ENCODE results near the gene AFF3.
"Not testable (repeated sequence)": the region's sequence is repeated elsewhere in the genome, so short reads cannot be mapped to it uniquely, and the experiment has no call there.

The AFF3 gene

DNA sequence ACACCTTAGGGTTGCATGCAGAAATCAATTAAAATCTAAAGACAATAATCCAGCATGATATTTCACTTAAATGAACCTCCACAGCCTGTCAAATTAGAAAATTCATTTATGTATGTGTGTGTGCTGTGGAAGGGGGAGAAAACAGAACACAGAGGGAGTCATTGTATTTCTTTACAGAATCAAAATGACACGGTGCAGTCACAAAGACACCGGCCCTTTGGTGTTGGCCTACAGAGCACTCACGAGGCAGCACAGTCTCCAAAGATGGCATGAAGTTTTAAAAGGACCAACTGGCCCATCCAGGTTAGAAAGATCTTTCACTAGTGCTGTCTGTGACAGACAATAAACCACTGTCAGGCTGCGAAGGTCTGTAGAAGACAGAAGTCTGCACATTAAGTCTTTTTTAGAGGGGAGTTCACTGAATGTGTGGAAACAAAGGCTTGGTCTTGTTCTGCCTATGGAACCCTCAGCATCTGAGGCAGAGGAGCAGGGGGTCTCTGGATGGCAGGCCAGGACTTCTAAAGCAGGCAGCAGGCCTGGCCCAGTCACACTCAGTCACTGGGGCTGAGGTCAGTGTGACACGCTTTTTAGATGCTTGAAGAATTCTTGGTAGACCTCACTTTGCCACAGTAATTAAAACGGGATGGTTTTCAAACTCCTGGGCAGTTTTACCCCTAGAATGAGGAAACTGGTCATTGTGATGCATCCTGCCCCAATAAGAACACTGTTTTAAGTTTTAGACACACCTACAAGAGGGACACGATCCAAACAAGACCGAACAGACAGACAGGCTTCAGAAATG is 184.9 kb downstream of the AFF3 start:
- no peak for DNase-seq

DNA sequence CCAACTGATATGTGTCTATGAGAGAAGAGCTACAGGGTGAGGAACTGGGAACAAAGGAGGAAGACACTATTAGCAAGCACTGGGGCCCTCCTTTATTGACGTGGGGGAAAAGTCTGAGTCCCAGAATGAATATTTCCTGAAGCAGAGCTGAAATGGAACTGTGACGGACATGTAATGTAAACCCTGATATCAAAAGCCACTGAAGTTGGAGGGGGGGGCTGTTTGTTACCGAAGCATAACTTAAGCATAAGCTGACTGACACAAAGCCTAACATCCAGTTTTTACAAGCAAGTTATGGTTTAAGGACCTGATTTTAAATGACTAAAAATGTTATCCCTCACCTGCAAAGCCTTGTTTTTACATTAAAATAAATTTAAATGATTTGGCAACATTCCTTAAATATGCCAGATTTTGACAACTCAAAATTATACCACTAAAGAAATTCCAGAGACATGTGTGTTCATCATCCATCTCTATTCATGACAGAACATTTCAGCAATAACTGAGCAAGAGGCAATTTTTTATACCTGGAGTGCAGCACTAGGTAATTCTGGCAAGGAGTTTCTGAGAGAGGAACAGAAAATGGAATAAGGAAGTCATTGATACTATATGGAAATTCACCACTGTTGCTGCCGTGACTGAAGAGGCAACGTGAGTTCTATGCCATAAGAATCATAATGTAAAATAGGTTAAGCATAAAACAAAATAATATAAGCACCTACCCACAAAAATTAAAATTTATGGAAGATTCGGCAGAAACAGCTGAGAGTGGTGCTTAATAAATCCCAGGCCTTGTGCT is 186.0 kb downstream of the AFF3 start:
- DNase-seq: no peak

DNA sequence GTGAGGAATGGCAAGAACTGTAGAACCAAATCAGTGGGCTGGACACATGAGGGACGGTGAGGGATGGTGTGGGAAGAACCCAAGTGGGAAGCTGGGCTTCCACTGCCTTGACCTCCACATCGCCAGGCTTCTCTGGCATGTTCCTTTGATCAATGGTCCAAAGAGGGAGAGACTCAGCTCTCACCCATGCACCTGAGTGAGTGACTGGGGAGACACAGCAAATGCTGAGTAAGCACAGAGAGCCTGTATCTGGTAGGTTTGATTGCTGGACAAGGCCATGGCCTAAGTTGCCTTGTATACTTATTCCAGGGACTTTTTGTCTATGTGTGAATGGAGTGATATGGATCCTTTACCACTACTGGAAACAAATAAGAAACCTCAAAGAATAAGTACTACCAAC is 188.6 kb downstream of the AFF3 start:
- no peak for DNase-seq

DNA sequence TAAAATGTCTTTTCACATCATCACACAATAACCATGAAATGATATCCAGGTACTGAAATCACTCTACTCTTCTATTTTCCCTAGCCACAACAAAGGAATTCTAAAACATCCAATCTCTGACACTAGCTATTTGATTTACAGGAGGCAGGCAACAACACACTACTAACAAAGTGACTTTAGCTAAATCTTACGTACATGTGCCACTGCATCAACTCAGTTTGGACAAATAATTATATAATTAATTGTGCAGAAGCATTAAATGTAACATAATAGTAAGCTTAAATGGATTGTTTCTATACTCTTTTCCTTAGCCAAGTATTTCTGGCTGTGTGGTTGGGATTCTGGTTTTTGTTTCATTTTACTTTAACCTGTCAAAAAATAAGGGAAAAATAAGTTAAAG is 192.4 kb downstream of the AFF3 start:
- no peak for DNase-seq

DNA sequence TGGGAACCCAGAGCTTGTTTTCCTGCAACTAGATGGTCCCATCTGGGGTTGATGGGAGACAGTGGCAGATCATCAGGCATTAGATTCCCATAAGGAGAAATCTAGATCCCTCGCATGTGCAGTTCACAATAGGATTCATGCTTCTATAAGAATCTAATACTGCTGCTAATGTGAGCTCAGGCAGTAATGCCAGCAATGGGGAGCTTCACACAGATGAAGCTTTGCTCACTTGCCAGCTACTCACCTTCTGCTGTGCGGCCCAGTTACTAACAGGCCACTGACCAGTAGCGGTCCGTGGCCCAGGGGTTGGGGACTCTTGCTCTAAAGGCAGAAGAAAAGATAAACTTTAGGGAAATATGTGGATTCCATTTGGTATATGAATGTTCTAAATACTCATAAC is 192.9 kb downstream of the AFF3 start:
- DNase-seq: no peak

DNA sequence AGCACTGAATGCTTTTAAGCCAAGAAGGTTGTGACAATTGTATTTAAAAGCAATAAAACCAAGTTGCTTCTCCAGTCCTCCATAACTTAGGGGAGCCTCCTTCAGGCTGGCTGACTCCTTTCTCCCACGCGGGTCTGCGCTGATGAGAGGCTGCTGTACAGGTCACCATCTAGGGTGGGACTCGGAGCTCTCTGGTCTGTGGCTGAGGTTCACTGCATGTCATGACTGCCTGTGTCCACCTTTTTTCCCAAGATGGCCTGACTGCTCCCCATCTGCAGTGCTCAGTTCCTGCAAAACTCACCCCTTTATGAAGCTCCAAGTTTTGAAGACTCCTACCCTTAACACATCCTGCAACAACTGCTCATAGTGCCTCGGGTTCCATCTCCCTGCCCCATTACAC is 194.4 kb downstream of the AFF3 start:
- DNase-seq: no peak

DNA sequence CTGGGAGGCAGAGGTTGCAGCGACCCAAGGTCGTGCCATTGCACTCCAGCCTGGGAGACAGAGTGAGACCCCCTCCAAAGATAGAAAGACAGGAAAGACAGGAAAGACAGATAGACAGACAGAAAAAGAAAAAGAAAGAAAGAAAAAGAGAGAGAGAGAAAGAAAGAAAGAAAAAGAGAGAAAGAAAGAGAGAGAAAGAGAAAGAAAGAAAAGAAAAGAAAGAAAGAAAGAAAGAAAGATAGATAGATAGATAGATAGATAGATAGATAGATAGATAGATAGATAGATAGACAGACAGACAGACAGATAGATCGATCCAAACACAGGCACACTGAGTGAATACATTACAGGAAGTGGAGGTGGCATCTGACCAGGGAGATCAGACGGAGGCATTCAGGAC is 195.0 kb downstream of the AFF3 start:
- not testable (repeated sequence) for DNase-seq

DNA sequence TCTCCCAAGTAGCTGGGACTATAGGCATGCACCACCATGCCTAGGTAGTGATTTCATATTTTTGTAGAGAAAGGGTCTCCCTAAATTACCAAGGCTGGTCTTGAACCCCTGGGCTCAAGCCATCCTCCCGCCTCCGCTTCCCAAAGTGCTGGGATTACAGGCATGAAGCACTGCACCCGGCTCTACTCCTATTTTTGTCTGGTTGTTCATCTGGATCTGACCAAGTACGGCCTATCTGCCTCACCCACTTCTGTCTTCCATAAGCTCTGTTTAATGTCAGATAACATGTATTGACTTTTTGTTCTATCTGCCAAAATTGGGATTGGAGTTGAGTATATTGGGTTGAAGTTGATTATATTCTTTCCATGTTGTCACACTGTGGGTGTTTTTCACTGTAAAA is 198.4 kb downstream of the AFF3 start:
- no peak for DNase-seq

DNA sequence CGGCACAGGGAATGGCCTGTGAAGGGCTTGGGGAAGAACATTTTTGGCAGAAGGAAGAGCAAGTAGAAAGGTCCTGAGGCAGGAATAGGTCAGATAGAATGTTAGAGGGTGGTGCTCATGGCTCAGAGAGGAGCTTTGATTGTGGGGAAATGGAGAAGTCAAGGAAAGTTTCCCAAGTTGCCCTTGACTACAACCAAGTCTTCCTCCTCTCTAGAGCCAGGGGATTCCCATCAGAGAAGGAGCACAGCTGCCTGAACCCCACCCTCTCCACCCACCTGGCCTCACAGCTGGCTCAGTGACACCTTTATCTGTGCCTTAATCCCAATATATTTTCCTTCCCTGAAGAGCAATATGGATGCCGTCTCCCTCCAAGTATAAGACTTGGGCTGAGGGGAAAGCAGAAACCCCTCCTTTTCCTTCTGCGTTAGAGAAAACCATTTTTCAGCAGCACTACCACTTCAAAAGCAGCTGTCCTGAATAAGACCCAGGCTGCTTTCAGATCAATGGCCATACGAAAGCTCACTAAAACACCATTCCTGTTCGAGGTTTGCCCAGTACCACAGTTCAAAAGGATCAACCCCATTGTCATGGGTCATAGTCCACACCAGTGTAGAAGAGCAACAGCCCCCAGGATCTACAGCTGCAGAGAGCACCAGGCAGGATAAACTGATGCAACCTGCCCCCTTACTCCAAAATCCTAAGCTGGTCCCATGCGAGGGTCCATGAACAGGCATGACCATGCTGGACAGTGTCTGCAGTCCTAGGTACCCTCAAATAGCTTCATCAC is 199.6 kb downstream of the AFF3 start:
- DNase-seq: no peak

DNA sequence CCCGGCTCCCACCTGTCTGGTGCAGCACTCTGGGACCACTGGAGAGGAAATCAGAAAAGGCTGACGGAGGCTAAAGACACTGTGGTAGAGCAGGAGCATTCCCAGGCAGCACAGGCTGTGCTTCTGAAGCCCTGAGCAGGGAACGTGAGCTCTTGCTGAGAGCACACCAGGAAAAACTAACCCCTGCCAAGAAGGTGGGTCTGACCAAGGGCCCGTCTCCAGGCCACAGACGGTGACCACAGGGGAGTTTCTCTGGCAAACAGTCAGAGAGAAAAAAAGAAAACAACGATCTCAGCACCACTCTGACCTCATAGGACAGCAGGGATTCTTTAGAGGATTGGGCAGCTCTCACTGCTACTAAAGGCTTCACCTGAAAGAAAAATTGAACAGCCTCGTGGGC is 201.4 kb downstream of the AFF3 start:
- no peak for DNase-seq

DNA sequence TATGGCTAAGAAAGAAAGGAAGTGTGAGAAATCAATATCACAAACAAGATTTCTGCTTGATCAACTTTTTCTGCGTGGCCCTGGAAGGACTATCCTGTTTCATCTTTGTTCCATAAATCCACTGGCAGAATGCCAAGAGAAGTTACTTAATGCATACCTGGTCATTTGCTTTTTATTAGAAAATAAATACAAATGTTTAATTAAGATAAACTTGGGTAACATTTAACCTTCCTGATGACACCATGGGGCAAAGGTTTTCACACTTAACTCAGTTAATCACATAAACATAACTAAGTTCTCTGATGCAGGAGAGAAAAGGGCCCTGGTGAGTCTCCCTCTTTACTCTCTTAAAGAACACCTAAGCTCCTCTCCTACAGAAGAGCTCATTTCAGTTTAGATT is 203.3 kb downstream of the AFF3 start:
- DNase-seq: no peak

DNA sequence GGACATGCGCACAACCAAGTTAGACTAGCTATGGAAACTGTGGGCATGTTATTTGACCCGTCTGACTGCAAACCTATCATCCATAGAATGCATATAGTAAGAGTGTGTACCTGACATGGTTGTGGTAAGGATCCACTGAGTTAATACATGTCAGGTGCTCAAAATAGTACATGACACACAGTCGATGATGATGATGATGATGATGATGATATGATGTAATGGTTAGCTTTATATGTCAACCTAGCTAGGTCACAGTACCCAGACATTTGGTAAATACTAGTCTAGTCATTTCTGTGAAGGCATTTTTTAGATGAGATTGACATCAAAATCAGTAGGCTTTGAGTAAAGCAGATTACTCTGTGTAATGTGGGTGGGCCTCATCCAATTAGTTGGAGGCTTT is 204.1 kb downstream of the AFF3 start:
- DNase-seq: no peak

DNA sequence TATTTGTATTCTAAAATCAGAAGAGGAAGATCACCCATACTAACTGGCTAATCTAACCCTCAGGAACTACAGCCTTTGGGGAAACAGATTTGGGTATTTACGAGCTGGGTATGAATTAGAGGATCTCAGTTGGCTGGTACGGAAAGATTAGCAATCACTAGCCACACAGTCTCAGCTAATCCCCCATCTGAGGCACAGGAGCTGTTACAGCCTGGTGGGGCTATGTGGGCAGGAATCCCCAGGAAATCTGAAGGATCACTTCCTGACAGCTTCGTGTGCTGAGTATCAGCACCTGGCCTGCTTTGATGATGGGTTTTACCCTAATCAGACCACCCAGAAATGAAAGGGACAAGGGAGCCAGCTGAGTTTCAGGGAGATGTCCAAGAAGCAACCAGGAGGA is 206.3 kb downstream of the AFF3 start:
- no peak for DNase-seq

DNA sequence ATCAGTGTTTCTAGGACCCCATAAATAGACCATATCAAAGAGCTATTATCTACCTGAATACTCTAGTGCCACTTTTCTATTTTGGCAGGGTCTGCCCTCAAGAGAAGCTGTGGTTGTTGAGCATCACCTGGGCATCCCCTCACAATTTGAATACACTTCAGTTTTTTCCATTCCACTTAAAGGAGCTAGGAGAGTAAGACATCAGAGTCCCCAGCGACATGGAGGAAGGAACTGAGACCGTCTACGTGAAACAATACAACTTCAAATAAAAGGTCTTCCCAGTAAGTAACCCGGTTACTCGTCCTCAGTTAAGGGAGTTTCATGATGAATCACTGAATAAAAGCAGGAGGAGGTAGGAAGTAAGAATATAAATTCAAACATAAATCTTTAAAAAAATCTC is 206.7 kb downstream of the AFF3 start:
- no peak for DNase-seq

DNA sequence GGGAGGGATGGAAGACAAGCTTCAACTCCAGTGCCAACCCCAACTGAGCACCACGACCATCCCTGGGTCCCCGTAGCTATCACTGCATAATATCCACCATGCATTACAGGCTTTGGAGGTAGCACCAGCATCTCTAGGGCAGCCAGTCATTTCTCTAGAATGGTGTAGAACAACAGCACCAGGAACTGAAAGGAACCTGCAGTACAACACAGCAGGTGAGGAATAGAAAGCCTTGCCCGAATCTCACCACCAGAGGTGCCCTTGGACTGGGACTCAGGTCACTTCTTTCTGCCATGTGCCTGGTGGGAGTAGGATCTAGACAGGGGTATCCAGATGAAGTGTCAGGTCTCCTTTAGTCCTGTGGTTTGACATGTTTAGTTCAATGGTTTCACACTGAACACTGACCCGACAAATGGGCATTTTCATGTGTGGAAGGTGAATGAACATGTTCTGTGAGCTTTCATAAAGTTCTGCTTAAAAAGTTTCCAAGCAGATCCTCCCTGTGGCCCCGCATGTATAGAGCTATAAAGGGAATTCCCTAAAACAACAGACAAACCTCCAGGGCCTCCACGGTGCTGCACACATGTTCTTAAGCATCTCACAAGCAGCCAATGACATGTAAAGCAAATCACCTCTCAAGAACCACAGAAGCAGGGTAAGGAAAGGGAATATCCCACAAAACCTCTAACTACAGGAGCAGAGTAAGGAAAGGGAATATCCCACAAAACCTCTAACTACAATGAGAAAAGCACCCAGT is 208.3 kb downstream of the AFF3 start:
- no peak for DNase-seq

DNA sequence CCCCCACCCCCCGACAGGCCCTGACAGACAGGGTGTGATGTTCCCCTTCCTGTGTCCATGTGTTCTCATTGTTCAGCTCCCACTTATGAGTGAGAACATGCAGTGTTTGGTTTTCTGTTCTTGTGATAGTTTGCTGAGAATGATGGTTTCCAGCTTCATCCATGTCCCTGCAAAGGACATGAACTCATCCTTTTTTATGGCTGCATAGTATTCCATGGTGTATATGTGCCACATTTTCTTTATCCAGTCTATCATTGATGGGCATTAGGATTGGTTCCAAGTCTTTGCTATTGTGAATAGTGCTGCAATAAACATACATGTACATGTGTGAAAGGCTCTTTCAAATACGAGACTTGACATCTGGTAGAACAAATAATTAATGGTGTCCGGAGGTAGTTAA is 208.9 kb downstream of the AFF3 start:
- DNase-seq: not testable (repeated sequence)

DNA sequence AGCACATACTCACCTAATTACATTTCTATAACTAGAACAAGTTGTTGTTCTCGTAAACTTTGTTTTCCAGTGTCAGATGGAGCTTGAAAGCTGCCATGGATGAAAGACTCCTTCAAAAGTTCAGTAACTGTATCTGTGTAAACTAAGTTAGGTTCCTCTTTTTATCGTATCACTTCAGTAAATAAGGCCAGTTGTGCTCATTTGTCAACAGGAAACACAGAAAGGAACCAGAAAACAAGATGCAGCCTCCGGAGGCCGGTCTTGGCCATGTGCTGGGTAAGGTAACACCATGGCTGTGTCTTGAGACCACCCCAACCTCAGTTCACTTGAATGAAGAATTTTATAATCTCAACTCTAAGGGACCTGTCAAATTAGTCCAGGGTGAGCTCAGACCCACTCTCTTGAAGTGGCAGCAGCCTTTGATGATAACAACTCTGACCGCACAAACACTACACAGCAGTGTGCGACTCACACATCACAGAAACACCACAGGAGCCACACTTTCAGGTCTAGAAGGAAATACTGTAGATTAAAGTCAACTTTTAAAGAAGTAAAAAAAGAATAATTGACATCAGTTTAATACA is 213.8 kb downstream of the AFF3 start:
- no peak for DNase-seq

DNA sequence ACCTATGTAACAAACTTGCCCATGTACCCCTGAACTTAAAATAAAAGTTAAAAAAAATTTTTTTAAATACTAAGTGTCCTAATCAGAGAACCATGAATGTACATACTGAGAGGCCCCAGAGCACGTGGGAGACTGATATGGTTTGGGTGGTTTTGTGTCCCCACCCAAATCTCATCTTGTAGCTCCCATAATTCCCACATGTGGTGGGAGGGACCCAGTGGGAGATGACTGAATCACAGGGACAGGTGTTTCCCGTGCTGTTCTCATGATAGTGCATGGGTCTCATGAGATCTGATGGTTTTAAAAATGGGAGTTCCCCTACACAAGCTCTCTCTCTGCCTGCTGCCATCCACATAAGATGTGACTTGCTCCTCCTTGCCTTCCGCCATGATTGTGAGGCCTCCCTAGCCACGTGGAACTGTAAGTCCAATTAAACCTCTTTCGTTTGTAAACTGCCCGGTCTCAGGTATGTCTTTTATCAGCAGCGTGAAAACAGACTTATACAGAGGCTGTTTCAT is 214.6 kb downstream of the AFF3 start:
- not testable (repeated sequence) for DNase-seq

DNA sequence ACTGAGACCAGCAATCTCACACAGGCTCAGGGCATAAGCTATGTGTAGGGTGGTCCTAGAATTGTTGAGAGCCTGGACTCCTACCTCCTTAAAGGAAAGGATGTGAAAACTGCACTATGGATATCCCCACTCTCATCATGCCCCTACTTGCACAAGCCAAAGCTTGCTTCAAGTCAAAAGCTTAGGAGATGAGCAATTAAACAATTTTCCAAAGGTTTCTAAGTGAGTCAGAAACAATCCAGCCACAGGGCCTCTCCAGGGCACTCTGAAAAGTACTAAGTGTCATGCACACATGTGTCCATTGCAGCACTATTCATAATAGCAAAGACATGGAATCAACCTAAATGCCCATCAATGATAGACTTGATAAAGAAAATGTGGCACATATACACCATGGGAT is 215.4 kb downstream of the AFF3 start:
- no peak for DNase-seq

DNA sequence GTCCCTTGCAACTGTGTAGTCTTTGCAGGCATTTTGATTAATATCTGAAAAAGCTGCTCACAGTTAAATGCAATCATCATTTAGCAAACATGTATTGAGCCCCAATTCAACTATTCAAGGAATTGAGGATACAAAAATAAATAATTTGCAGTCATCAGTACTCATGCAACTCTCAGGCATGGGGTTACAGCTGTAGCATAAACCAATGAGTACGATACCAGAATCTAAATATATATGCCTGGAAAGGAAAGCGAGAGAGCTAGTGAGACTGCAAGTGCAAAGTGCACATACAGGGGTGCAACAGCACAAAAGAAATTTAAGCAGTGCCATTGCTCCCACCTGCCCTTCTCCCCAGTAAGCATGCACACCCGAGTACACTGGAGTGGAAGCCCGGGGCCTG is 216.4 kb downstream of the AFF3 start:
- DNase-seq: no peak

DNA sequence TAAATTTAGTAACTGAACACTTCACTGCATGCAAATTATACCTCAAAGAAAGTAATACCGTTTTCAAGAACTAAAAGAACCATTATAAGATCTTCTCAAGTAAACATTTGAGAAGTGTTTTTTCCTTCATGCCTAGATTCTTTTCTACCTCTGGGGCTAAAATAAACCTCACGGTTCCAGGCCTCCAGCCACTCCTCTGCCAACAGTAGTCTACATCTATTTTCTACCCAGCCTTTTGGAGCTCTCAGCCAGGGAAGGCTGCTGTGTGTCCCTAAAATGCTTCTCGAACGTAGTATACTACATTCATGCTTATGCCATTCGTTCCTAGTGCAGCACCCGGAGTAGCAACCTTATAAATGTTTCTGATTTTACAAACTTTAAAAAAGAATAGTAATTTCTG is 219.7 kb downstream of the AFF3 start:
- DNase-seq: no peak

DNA sequence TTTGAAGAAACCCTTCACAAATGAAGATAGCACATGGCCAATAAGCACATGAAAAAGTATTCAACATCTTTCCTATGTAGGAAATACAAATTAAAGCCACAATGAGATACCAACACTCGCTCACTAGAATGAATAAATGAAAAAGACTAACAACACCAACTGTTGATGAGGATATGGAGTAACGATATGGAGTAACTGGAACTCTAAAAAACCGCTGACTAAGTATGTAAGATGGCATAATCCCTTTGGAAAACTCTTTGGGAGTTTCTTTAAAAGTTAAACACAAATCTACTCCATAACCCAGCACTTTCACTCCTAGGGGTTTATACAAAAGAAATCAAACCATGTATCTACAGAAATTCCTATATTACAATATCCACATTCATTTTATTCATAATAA is 220.5 kb downstream of the AFF3 start:
- no peak for DNase-seq
